ENCODE results near the gene SART3. TPM values are rescaled to one million over a fixed set of nuclear protein-coding genes. Genes with fewer than 3 reads are reported as not detected.

The SART3 gene
- total and polyA plus RNA-seq, 4 donors, result 5.9 to 37.1 (median 23.5) TPM

- Histone ChIP-seq H3K4me1 (ENCODE audit: control insufficient read depth in 4 of 4, insufficient read depth in 4 of 4, low read length in 3 of 4) (no peaks in the 10 kb centered on the region), H3K36me3 (ENCODE audit: control insufficient read depth in 4 of 4, insufficient read depth in 3 of 4, low read depth in 1 of 4, low read length in 3 of 4) (no peaks in the 10 kb centered on the region), H3K9me3 (ENCODE audit: control insufficient read depth in 4 of 4, low read length in 3 of 4) (no peaks in the 10 kb centered on the region), H3K27ac (ENCODE audit: low read depth in 1 of 2, low read length in 2 of 2) (no peak overlapping the region), H3K4me3 (ENCODE audit: low read depth in 1 of 3, low read length in 3 of 3) (no peak overlapping the region), H3K9ac (ENCODE audit: low read depth in 1 of 2, low read length in 2 of 2) (no peak overlapping the region), H3K27me3 (ENCODE audit: control insufficient read depth in 4 of 4, insufficient read depth in 4 of 4, low read length in 3 of 4) (no peaks in the 10 kb centered on the region)
- WGBS, result 90% methylated on average over 8 of the region's 8 CpGs
- TF ChIP-seq, protein P1, sequence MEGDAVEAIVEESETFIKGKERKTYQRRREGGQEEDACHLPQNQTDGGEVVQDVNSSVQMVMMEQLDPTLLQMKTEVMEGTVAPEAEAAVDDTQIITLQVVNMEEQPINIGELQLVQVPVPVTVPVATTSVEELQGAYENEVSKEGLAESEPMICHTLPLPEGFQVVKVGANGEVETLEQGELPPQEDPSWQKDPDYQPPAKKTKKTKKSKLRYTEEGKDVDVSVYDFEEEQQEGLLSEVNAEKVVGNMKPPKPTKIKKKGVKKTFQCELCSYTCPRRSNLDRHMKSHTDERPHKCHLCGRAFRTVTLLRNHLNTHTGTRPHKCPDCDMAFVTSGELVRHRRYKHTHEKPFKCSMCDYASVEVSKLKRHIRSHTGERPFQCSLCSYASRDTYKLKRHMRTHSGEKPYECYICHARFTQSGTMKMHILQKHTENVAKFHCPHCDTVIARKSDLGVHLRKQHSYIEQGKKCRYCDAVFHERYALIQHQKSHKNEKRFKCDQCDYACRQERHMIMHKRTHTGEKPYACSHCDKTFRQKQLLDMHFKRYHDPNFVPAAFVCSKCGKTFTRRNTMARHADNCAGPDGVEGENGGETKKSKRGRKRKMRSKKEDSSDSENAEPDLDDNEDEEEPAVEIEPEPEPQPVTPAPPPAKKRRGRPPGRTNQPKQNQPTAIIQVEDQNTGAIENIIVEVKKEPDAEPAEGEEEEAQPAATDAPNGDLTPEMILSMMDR (IDR thresholded peaks at IDR 0.05; ENCODE audit: low read depth, low read length, missing input control), result no peak
- TF ChIP-seq RXRA (IDR thresholded peaks at IDR 0.05) (no peak), NR2F2 (IDR thresholded peaks at IDR 0.05) (no peak), TAF1 (conservative IDR thresholded peaks at IDR 0.05) (no peak), YY1 (IDR thresholded peaks at IDR 0.05) (no peak), FOXA2 (IDR thresholded peaks at IDR 0.05) (no peak), FOXA1 (IDR thresholded peaks at IDR 0.05) (no peak), EGR1 (IDR thresholded peaks at IDR 0.05; ENCODE audit: low read depth in 2 of 2) (no peak), RAD21 (IDR thresholded peaks at IDR 0.05) (no peak), JUND (IDR thresholded peaks at IDR 0.05) (no peak), HNF4G (IDR thresholded peaks at IDR 0.05) (no peak), GABPA (IDR thresholded peaks at IDR 0.05 in 1 of 2, conservative IDR thresholded peaks at IDR 0.05 in 1 of 2) (no peak), HNF4A (conservative IDR thresholded peaks at IDR 0.05) (no peak), SP1 (IDR thresholded peaks at IDR 0.05) (no peak)
- TF ChIP-seq, protein P2, sequence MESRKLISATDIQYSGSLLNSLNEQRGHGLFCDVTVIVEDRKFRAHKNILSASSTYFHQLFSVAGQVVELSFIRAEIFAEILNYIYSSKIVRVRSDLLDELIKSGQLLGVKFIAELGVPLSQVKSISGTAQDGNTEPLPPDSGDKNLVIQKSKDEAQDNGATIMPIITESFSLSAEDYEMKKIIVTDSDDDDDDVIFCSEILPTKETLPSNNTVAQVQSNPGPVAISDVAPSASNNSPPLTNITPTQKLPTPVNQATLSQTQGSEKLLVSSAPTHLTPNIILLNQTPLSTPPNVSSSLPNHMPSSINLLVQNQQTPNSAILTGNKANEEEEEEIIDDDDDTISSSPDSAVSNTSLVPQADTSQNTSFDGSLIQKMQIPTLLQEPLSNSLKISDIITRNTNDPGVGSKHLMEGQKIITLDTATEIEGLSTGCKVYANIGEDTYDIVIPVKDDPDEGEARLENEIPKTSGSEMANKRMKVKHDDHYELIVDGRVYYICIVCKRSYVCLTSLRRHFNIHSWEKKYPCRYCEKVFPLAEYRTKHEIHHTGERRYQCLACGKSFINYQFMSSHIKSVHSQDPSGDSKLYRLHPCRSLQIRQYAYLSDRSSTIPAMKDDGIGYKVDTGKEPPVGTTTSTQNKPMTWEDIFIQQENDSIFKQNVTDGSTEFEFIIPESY (IDR thresholded peaks at IDR 0.05), result no peak
- TF ChIP-seq, protein P3, sequence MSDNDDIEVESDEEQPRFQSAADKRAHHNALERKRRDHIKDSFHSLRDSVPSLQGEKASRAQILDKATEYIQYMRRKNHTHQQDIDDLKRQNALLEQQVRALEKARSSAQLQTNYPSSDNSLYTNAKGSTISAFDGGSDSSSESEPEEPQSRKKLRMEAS (IDR thresholded peaks at IDR 0.05), result no peak
- TF ChIP-seq, protein P4, sequence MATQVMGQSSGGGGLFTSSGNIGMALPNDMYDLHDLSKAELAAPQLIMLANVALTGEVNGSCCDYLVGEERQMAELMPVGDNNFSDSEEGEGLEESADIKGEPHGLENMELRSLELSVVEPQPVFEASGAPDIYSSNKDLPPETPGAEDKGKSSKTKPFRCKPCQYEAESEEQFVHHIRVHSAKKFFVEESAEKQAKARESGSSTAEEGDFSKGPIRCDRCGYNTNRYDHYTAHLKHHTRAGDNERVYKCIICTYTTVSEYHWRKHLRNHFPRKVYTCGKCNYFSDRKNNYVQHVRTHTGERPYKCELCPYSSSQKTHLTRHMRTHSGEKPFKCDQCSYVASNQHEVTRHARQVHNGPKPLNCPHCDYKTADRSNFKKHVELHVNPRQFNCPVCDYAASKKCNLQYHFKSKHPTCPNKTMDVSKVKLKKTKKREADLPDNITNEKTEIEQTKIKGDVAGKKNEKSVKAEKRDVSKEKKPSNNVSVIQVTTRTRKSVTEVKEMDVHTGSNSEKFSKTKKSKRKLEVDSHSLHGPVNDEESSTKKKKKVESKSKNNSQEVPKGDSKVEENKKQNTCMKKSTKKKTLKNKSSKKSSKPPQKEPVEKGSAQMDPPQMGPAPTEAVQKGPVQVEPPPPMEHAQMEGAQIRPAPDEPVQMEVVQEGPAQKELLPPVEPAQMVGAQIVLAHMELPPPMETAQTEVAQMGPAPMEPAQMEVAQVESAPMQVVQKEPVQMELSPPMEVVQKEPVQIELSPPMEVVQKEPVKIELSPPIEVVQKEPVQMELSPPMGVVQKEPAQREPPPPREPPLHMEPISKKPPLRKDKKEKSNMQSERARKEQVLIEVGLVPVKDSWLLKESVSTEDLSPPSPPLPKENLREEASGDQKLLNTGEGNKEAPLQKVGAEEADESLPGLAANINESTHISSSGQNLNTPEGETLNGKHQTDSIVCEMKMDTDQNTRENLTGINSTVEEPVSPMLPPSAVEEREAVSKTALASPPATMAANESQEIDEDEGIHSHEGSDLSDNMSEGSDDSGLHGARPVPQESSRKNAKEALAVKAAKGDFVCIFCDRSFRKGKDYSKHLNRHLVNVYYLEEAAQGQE (IDR thresholded peaks at IDR 0.05), result no peak
- TF ChIP-seq, protein P5, sequence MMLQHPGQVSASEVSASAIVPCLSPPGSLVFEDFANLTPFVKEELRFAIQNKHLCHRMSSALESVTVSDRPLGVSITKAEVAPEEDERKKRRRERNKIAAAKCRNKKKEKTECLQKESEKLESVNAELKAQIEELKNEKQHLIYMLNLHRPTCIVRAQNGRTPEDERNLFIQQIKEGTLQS (IDR thresholded peaks at IDR 0.05), result no peak
- no peak for DNase-seq (ENCODE audit: low spot score)
These were observed 49.4 kb upstream of the SART3 start for GRCh38 chr12:108610336-108610815.

Measured in liver (tissue), 9 donors.